ENCODE results near the gene USP32. TPM values are rescaled to one million over a fixed set of nuclear protein-coding genes. Genes with fewer than 3 reads are reported as not detected.

Gene USP32
- total and polyA plus RNA-seq, 2 of the 8 experiments (the other 6 are each of a cell fraction or from before 2014, with no cell fraction given) = 29.6 to 112 TPM

DNA sequence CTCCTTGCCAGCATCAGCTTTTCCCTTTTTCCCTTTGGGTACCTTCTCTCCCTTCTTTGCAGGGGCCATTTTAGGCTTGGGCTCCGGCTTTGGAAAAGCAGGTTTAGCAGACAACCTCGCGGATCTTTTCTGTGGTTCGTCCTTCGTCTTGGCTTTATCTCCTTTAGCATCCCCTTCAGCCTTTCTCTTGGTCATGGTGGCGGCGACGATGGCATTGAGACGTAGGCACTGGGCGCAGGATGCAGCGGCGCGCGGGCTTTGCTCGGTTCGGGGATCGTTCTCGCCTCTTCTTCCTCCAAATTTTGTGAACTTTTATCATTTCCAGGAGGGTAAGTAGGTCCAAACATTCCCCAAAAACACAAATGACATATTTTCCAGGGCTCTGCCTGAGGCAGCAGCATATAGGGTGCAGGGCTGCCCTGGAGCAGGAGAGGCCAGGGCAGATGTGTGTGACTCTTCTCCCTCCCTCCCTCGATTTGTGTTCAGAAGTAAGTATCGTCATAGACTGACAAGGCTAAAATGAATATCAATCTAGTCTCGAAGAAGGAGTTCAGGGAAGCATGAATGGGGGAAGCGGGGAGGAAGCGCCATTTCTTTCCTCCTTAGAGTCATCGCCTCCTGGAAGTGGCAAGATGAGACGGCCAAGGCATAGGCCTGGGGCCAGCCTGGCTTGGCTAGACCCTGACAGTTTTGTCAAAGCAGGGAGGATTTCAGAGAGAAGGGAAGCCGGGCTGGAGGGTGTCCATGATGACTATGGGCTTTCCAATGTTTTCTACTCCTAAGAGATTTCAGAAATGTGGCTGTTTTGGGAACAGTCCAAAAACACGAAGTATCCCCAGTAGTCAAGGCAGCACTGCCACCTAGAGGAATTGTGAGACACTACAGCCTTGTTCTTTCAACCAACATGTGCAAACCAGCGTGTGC lies 43.6 kb upstream of the USP32 start:
- Histone ChIP-seq H3K4me1 (replicated peaks in 1 of 4; ENCODE audit: control insufficient read depth in 3 of 4, insufficient read depth in 4 of 4, low read length in 3 of 4) (peaks cover 0 to 3% (median 1%) of the 10 kb centered on the region in 4 experiments; a peak in 4 of 7 replicates), H2BK5ac (ENCODE audit: low read depth, low read length) (peak overlapping the region; percentile 22; the same call in 1 of the 2 replicates), H4K91ac (replicated peaks; ENCODE audit: insufficient read length, low read length) (no peak overlapping the region), H2AFZ (ENCODE audit: low read length) (peak overlapping the region; percentile 74), H2AK5ac (ENCODE audit: low read depth, low read length) (no peak overlapping the region), H3K9ac (replicated peaks in 1 of 4; ENCODE audit: extremely low read depth in 1 of 4, low read depth in 3 of 4, low read length in 3 of 4) (no peak overlapping the region), H3K4ac (replicated peaks; ENCODE audit: insufficient read length, low read depth, low read length) (no peak overlapping the region), H2BK120ac (replicated peaks; ENCODE audit: low read depth, low read length) (no peak overlapping the region), H3K27me3 (replicated peaks in 1 of 4; ENCODE audit: control insufficient read depth in 3 of 4, extremely low read depth in 1 of 4, insufficient read depth in 3 of 4, low read length in 3 of 4) (no peaks in the 10 kb centered on the region), H3K23me2 (ENCODE audit: low read depth, low read length) (no peaks in the 10 kb centered on the region), H3K4me3 (ENCODE audit: extremely low read depth in 1 of 4, insufficient read depth in 2 of 4, low read depth in 3 of 4, low read length in 4 of 4) (no peak overlapping the region), H4K20me1 (replicated peaks in 1 of 2; ENCODE audit: control insufficient read depth in 1 of 2, insufficient read depth in 2 of 2, low read length in 2 of 2) (no peaks in the 10 kb centered on the region), H3K18ac (ENCODE audit: extremely low read depth, low read length) (no peak overlapping the region), H2BK12ac (ENCODE audit: low read depth, low read length) (0 out of 2 replicates have a peak overlapping the region, but pooled peaks have one; percentile 1), H3K4me2 (ENCODE audit: insufficient read depth in 1 of 2, low read depth in 2 of 2, low read length in 2 of 2) (peak overlapping the region in 1 of 2 experiments; percentile 4; a peak in 1 of 4 replicates), H3K14ac (ENCODE audit: insufficient read length) (no peak overlapping the region), H3K27ac (ENCODE audit: low read depth, low read length) (no peak overlapping the region), H3K9me3 (ENCODE audit: insufficient read depth in 2 of 2, low read depth in 1 of 2, low read length in 1 of 2) (peaks cover 9 to 10% of the 10 kb centered on the region in 2 experiments; a peak in 2 of 4 replicates), H3K79me2 (ENCODE audit: control insufficient read depth in 1 of 2, insufficient read depth in 2 of 2, low read length in 2 of 2) (no peaks in the 10 kb centered on the region), H3K56ac (replicated peaks; ENCODE audit: insufficient read length, low read depth, low read length) (no peak overlapping the region), H3K36me3 (ENCODE audit: control insufficient read depth in 2 of 4, insufficient read depth in 4 of 4, low read length in 3 of 4) (no peaks in the 10 kb centered on the region), H2BK20ac (ENCODE audit: low read length) (no peak overlapping the region), H4K5ac (ENCODE audit: insufficient read length, low read depth, low read length) (no peak overlapping the region), H2BK15ac (ENCODE audit: low read length) (no peak overlapping the region), H3K79me1 (ENCODE audit: low read depth, low read length) (no peaks in the 10 kb centered on the region), H3K23ac (ENCODE audit: insufficient read length) (no peak overlapping the region), H4K8ac (ENCODE audit: extremely low read depth, insufficient read depth, low read length) (no peak overlapping the region)
- WGBS, 2 experiments (ENCODE audit: extremely low coverage in 1 of 2, insufficient coverage in 1 of 2, insufficient read length in 1 of 2, insufficient replicate concordance in 2 of 2, low coverage in 1 of 2, low lambda C conversion rate in 2 of 2, missing lambda C conversion rate in 1 of 2) = 85% methylated on average over 28 of the region's 28 CpGs; no CpG with 5 or more reads in 1 of the 2 experiments
- ChIA-PET CTCF (ENCODE audit: partially characterized antibody) (interaction anchor here (0.6 to 1.2 kb wide), 7 partner anchors 8 to 204 kb away, joined by 3 to 4 read pairs (median 3); partner anchors contain the start of gene CHCT1), POLR2A (ENCODE audit: partially characterized antibody) (no interaction called here)
- FAIRE-seq (peak; percentile 91), DNase-seq (ENCODE audit: low read depth in 1 of 2, low spot score in 2 of 2) (peak in 1 of 2 experiments; percentile 86)
- TF ChIP-seq PHF8 (conservative IDR thresholded peaks at IDR 0.05; ENCODE audit: low read depth, low read length) (no peak), BCL11A (IDR thresholded peaks at IDR 0.05; ENCODE audit: low read depth in 2 of 2, low read length in 2 of 2) (no peak), BRCA1 (IDR thresholded peaks at IDR 0.05; ENCODE audit: low read depth, low read length) (no peak), NRF1 (IDR thresholded peaks at IDR 0.05; ENCODE audit: low read depth, low read length) (no peak), CHD2 (IDR thresholded peaks at IDR 0.05; ENCODE audit: low read length) (no peak)
- TF ChIP-seq, protein P1, sequence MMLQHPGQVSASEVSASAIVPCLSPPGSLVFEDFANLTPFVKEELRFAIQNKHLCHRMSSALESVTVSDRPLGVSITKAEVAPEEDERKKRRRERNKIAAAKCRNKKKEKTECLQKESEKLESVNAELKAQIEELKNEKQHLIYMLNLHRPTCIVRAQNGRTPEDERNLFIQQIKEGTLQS (IDR thresholded peaks at IDR 0.05; ENCODE audit: insufficient read depth, low read depth, low read length) = no peak
- TF ChIP-seq, protein P2, sequence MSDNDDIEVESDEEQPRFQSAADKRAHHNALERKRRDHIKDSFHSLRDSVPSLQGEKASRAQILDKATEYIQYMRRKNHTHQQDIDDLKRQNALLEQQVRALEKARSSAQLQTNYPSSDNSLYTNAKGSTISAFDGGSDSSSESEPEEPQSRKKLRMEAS (IDR thresholded peaks at IDR 0.05) = peak; percentile 55; the same call in 1 of the 2 replicates
- TF ChIP-seq, protein P3, sequence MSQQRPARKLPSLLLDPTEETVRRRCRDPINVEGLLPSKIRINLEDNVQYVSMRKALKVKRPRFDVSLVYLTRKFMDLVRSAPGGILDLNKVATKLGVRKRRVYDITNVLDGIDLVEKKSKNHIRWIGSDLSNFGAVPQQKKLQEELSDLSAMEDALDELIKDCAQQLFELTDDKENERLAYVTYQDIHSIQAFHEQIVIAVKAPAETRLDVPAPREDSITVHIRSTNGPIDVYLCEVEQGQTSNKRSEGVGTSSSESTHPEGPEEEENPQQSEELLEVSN (IDR thresholded peaks at IDR 0.05) = no peak
